Epithelial cell of esophagus (primary cell): ENCODE measurements around the gene UPK2.

Experiments used
- DNase-seq: peaks from one replicate; pipeline ENCODE4 v3.0.0; 2010; ENCODE audit warnings: low read depth
- H3K4me3 ChIP-seq: 2 replicates; pipeline ENCODE4 v1.5.1; 2011; ENCODE audit warnings: mild to moderate bottlenecking, low read length, control low read depth
- CTCF ChIP-seq: IDR thresholded peaks from 2 replicates; pipeline ENCODE4 v1.5.1; 2011; ENCODE audit warnings: low read depth, mild to moderate bottlenecking, low read length, control low read depth, inconsistent platforms; ENCODE audit not compliant: insufficient read depth; ENCODE audit errors: missing control alignments

Gene UPK2

DNA sequence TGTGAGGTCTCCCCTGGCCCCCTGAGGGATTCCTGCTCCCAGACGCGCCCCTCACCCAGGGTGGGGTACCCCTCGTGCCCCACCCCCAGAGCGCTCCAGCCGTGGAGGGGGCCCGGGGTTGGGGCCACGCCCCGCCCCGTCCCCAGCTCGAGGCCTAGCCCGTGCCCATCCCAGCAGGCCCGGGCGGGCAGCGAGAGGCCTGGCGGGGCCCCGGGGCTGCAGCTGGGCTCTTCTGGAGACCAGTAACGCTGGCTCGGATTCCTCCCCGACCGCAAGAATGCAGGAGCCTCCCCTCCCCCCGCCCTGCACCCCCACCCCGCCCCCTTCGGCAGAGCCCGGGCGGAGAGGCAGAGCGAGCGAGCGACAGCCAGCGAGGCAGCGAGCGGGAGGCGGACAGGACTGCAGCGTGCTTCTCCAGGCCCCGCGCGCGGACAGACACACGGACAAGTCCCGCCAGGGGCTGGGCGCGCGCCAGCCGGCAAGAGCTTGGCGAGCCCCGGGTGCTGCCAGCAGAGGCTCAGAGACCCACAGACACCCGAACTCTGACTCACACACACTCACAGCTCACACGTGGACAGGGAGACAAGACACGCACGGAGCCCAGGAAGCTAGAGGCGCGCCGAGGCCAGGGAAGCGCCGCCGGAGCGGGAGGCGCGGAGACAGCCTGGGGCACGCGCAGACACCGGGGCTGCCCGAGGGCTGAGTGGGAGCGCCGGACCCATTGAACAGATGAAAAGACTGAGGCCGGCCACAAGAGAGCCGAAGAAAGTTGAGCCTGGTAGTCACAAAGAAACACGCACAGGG lies 45.6 kb upstream of the UPK2 start:
- no peak for TF ChIP-seq CTCF
- peak overlapping the region; percentile 47 for H3K4me3 ChIP-seq
- peak; percentile 88 for DNase-seq

- H3K4me3 ChIP-seq: peak overlapping the region; percentile 47
- no peak for TF ChIP-seq CTCF
- DNase-seq: peak; percentile 68
Observed at GRCh38 chr11:118911113-118911879, 44.8 kb upstream of the UPK2 start.

- peak overlapping the region; percentile 47 for H3K4me3 ChIP-seq
- no peak for TF ChIP-seq CTCF
- DNase-seq: peak; percentile 100
Observed at GRCh38 chr11:118911880-118912741, 44.0 kb upstream of the UPK2 start.

DNA sequence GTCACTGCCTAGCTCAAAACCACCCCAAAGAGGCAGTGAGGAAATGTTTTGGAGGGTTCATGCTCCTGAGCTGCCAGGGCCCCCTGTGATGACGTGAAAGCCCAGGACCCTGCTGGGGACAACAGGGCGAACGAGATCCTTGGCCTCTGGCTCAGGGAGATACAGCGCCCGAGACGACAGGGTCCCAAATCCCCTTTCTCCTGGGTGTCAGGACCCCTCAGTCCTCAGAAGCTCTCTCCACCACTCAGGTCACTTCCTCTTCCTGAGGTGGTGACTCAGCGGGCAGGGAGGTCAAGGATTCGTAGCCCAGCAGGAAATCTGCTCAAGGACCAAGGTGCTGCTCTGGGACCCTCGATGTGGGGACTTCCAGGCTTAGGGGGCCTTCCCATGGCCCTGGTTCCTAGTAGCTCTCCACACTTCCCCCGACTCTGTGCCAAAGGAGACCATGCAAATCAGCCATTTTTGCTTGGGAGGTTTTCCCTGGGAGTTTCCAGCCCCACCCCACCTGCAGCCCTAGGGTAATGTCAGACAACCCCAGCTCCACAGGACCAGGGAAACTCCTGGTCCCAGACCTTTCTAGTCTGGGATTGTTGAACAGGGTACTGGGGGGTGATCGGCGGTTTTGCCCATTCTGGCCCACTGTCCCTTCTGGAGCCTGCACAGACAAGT lies 43.2 kb upstream of the UPK2 start:
- peak overlapping the region; percentile 14 for H3K4me3 ChIP-seq
- TF ChIP-seq CTCF: no peak
- peak; percentile 55 for DNase-seq

GRCh38 chr11:118913411-118914125 lies 42.5 kb upstream of the UPK2 start:
- peak; percentile 39 for DNase-seq
- H3K4me3 ChIP-seq: peak overlapping the region; percentile 12
- no peak for TF ChIP-seq CTCF
